IMR-90 (cell line): ENCODE results near the gene MBNL3. TPM values are rescaled to one million over a fixed set of nuclear protein-coding genes. Genes with fewer than 3 reads are reported as not detected.

ENCODE experiments used
- ATAC-seq: fragments of 200-7000 bp; cut with Tn5 transposase; 2 replicates; pipeline ENCODE4 v1.9.1; 2020; ENCODE audit warnings: low read depth, mild to moderate bottlenecking, moderate library complexity
- BruUV-seq: library from RNA; stranded (reverse); fragments of 400-500 nt; replicated peaks from 2 replicates; lab custom pipeline; 2021; lab: Mats Ljungman, UMichigan
- CTCF ChIA-PET: fragments of 300-600 bp; formaldehyde crosslinking; extraction: SDS; loops from one replicate; lab custom pipeline; 2021; ENCODE audit warnings: antibody characterized with exemption; lab: Yijun Ruan, JAX
- POLR2A ChIA-PET: fragments of 300-600 bp; sonication (Branson Sonifier 250); formaldehyde crosslinking; loops from one replicate; lab custom pipeline; 2022; ENCODE audit warnings: antibody characterized with exemption; ENCODE audit not compliant: unreplicated experiment; lab: Charles Lee
- DNase-seq: peaks from one replicate; pipeline ENCODE4 v3.0.0; 2013
- H2AFZ ChIP-seq: replicated peaks from 2 replicates; pipeline ENCODE3; 2013; ENCODE audit warnings: low read length, mild to moderate bottlenecking; ENCODE audit not compliant: poor library complexity
- H2AK5ac ChIP-seq: 2 replicates; pipeline ENCODE4 v1.6.1; 2013; ENCODE audit warnings: low read depth, low read length, inconsistent platforms
- H2AK9ac ChIP-seq: replicated peaks from 2 replicates; pipeline ENCODE3; 2013; ENCODE audit warnings: mild to moderate bottlenecking, low read depth, low read length, moderate library complexity; ENCODE audit not compliant: poor library complexity
- H2BK120ac ChIP-seq: 2 replicates; pipeline ENCODE4 v1.6.1; 2013; ENCODE audit warnings: low read depth, low read length, inconsistent platforms
- H2BK15ac ChIP-seq: 3 replicates; pipeline ENCODE4 v1.6.1; 2013; ENCODE audit warnings: low read depth, low read length, inconsistent platforms
- H2BK20ac ChIP-seq: 2 replicates; pipeline ENCODE4 v1.6.1; 2013; ENCODE audit warnings: low read depth, mild to moderate bottlenecking, inconsistent platforms, low read length, moderate library complexity
- H2BK5ac ChIP-seq: 2 replicates; pipeline ENCODE4 v1.6.1; 2013; ENCODE audit warnings: mild to moderate bottlenecking, low read depth, low read length, inconsistent platforms; ENCODE audit not compliant: poor library complexity, severe bottlenecking
- H3K14ac ChIP-seq: replicated peaks from 2 replicates; pipeline ENCODE4 v1.6.1; 2013; ENCODE audit warnings: low read depth, low read length, inconsistent platforms
- H3K18ac ChIP-seq: 2 replicates; pipeline ENCODE4 v1.6.1; 2013; ENCODE audit warnings: low read depth, low read length, control low read depth
- H3K23ac ChIP-seq: 2 replicates; pipeline ENCODE4 v1.6.1; 2013; ENCODE audit warnings: low read depth, low read length, inconsistent platforms
- H3K27ac ChIP-seq: 2 replicates; pipeline ENCODE4 v1.5.1; 2013; ENCODE audit warnings: mild to moderate bottlenecking, control low read depth, low read length; ENCODE audit not compliant: insufficient read depth
- H3K27me3 ChIP-seq: 2 replicates; pipeline ENCODE4 v1.6.1; 2013; ENCODE audit warnings: low read length; ENCODE audit not compliant: control insufficient read depth, insufficient read depth
- H3K36me3 ChIP-seq: 2 replicates; pipeline ENCODE4 v1.6.1; 2013; ENCODE audit warnings: low read length, mixed read lengths; ENCODE audit not compliant: control insufficient read depth, insufficient read depth
- H3K4ac ChIP-seq: 2 replicates; pipeline ENCODE4 v1.6.1; 2013; ENCODE audit warnings: low read depth, low read length, inconsistent platforms
- H3K4me1 ChIP-seq: 2 replicates; pipeline ENCODE4 v1.6.1; 2013; ENCODE audit warnings: low read length, mixed read lengths; ENCODE audit not compliant: control insufficient read depth, insufficient read depth
- H3K4me2 ChIP-seq: 2 replicates; pipeline ENCODE4 v1.6.1; 2013; ENCODE audit warnings: low read depth, mild to moderate bottlenecking, control low read depth, low read length, moderate library complexity
- H3K4me3 ChIP-seq: 2 replicates; pipeline ENCODE4 v1.5.1; 2013; ENCODE audit warnings: low read depth, mild to moderate bottlenecking, control low read depth, low read length, moderate library complexity; ENCODE audit not compliant: insufficient read depth
- H3K56ac ChIP-seq: 2 replicates; pipeline ENCODE4 v1.6.1; 2013; ENCODE audit warnings: low read length, inconsistent platforms; ENCODE audit not compliant: insufficient read depth; ENCODE audit errors: extremely low read depth
- H3K79me1 ChIP-seq, 2 experiments: 2 replicates each; pipeline ENCODE4 v1.6.1; 2013; ENCODE audit warnings: low read length in 2 of 2, inconsistent platforms in 1 of 2, low read depth in 1 of 2
- H3K9ac ChIP-seq: 2 replicates; pipeline ENCODE4 v1.6.1; 2013; ENCODE audit warnings: low read depth, low read length, control low read depth
- H3K9me1 ChIP-seq: 2 replicates; pipeline ENCODE4 v1.6.1; 2013; ENCODE audit warnings: low read length, inconsistent platforms; ENCODE audit not compliant: insufficient read depth
- H3K9me3 ChIP-seq: 2 replicates; pipeline ENCODE4 v1.6.1; 2013; ENCODE audit warnings: low read length; ENCODE audit not compliant: control insufficient read depth, insufficient read depth
- H4K20me1 ChIP-seq: 2 replicates; pipeline ENCODE4 v1.6.1; 2013; ENCODE audit warnings: low read length, inconsistent platforms; ENCODE audit not compliant: insufficient read depth
- H4K5ac ChIP-seq: 2 replicates; pipeline ENCODE4 v1.6.1; 2013; ENCODE audit warnings: mild to moderate bottlenecking, low read depth, low read length, control low read depth
- H4K8ac ChIP-seq, 2 experiments: 2 replicates each; pipeline ENCODE4 v1.6.1; 2013; ENCODE audit warnings: low read depth in 2 of 2, low read length in 2 of 2, control low read depth in 1 of 2, inconsistent platforms in 1 of 2
- H4K91ac ChIP-seq: 2 replicates; pipeline ENCODE4 v1.6.1; 2013; ENCODE audit warnings: low read depth, low read length, inconsistent platforms; ENCODE audit not compliant: insufficient read depth
- BHLHE40 ChIP-seq: fragments of 150-350 bp; IDR thresholded peaks from 2 replicates; pipeline ENCODE4 v1.6.1; 2016; ENCODE audit warnings: mild to moderate bottlenecking, low read depth, low read length
- FOS ChIP-seq: fragments of 150-350 bp; IDR thresholded peaks from 2 replicates; pipeline ENCODE4 v1.6.1; 2016; ENCODE audit warnings: low read depth, low read length
- MAFK ChIP-seq: IDR thresholded peaks from 2 replicates; pipeline ENCODE4 v1.6.1; 2012; ENCODE audit warnings: low read depth, low read length, improper control_type of control experiment
- MAZ ChIP-seq: IDR thresholded peaks from 2 replicates; pipeline ENCODE4 v1.6.1; 2012; ENCODE audit warnings: low read depth, mild to moderate bottlenecking, low read length, improper control_type of control experiment, moderate library complexity, borderline replicate concordance
- NFE2L2 ChIP-seq: fragments of 150-350 bp; IDR thresholded peaks from 2 replicates; pipeline ENCODE4 v1.6.1; 2016; ENCODE audit warnings: low read depth, mild to moderate bottlenecking, low read length
- POLR2A ChIP-seq: IDR thresholded peaks from 2 replicates; pipeline ENCODE4 v1.6.1; 2012; ENCODE audit warnings: mild to moderate bottlenecking, low read depth, low read length
- RAD21 ChIP-seq: IDR thresholded peaks from 2 replicates; pipeline ENCODE4 v1.6.1; 2012; ENCODE audit warnings: low read length, improper control_type of control experiment
- RFX5 ChIP-seq: IDR thresholded peaks from 2 replicates; pipeline ENCODE4 v1.8.0; 2012; ENCODE audit warnings: low read depth, mild to moderate bottlenecking, low read length, moderate library complexity
- SMC3 ChIP-seq: fragments of 150-350 bp; IDR thresholded peaks from 2 replicates; pipeline ENCODE4 v1.6.1; 2016; ENCODE audit warnings: low read depth, mild to moderate bottlenecking, antibody characterized with exemption, low read length, moderate library complexity
- WGBS, 2 experiments: methylation state at CpG; one replicate each; pipeline versions ENCODE4 v1.1.5 to v1.1.7; 2013; ENCODE audit warnings: missing lambda C conversion rate in 2 of 2; ENCODE audit not compliant: insufficient read length in 1 of 2; ENCODE audit errors: extremely low coverage in 2 of 2; 5-methylcytosine and 5-hydroxymethylcytosine counted together
- dilution Hi-C: fragments of 300-500 bp; cut with HindIII; formaldehyde crosslinking; loops from one replicate; pipeline ENCODE4 v1.14.3; 2018; ENCODE audit warnings: low sequenced_read_pairs; ENCODE audit not compliant: unreplicated experiment
- in situ Hi-C: fragments of 300-500 bp; cut with MboI; formaldehyde crosslinking; loops from 3 replicates; pipeline ENCODE4 v1.14.3; 2019; ENCODE audit warnings: low sequenced_read_pairs, inconsistent platforms, mixed read lengths
- intact Hi-C: fragments of 100-400 bp; cut with micrococcal nuclease; formaldehyde crosslinking; loops from 2 replicates; pipeline ENCODE4 v1.10.0; 2022
- polyA plus RNA-seq, 3 experiments: library from polyadenylated mRNA; depleted of rRNA; stranded (reverse); fragments of >200 nt; gene quantifications; 2 replicates each; pipeline ENCODE4 v1.2.3, GENCODE V29; 2012; ENCODE audit warnings: low replicate concordance in 1 of 3
- total RNA-seq: library from RNA; depleted of rRNA; stranded (reverse); fragments of >200 nt; gene quantifications from 2 replicates; pipeline ENCODE4 v1.2.3, GENCODE V29; 2012
- TF ChIP-seq, protein P1 (sequence below): conservative IDR thresholded peaks from 2 replicates; pipeline ENCODE4 v1.5.1; 2012; ENCODE audit warnings: mild to moderate bottlenecking, low read depth, low read length, improper control_type of control experiment

Gene MBNL3
- total and polyA plus RNA-seq, 2 of the 4 experiments (the other 2 are of a cell fraction): 0.32 to 1.1 TPM

DNA sequence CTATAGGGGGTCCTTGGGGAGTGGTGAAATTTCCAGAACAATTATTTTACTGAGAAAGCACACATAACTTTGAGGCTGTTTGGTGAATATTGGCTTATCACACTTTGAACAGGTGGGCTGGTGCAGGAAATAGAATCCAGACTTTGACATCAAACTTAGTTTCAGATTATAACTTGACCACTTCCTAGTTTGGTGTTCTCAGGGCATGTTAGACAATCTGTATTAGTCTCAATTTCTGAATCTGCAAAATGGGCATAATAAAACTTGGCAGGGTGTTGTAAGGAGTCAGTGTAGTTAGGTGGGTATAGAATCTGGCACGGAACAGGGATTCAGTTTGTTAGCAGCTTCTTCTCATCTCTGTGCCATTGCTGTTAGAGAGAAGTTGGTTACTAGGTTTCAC lies 43.3 kb upstream of the MBNL3 start:
- intact Hi-C loops (no loop called here), dilution Hi-C loops (no loop called here), in situ Hi-C loops (no loop called here)
- no peak overlapping the region for H3K9ac ChIP-seq
- H3K9me1 ChIP-seq: no peaks in the 10 kb centered on the region
- H3K23ac ChIP-seq: no peak overlapping the region
- no peak overlapping the region for H2BK20ac ChIP-seq
- no peaks in the 10 kb centered on the region for H3K36me3 ChIP-seq
- no peak for DNase-seq
- H2BK15ac ChIP-seq: no peak overlapping the region
- ATAC-seq: no peak
- H4K5ac ChIP-seq: no peak overlapping the region
- no peaks in the 10 kb centered on the region for H3K79me1 ChIP-seq
- H2AFZ ChIP-seq: no peak overlapping the region
- no peak overlapping the region for H3K4me3 ChIP-seq
- H4K20me1 ChIP-seq: no peaks in the 10 kb centered on the region
- H2BK120ac ChIP-seq: no peak overlapping the region
- no peak overlapping the region for H3K4ac ChIP-seq
- CTCF ChIA-PET: interaction anchor here (0.7 kb wide), 1 partner anchor 62 kb away, joined by 3 read pairs; no protein-coding TSS in a partner anchor
- no peak overlapping the region for H2BK5ac ChIP-seq
- TF ChIP-seq FOS (no peak), POLR2A (no peak), NFE2L2 (no peak), SMC3 (no peak), RFX5 (no peak), MAZ (no peak), MAFK (no peak), BHLHE40 (no peak), RAD21 (no peak)
- TF ChIP-seq, protein P1, sequence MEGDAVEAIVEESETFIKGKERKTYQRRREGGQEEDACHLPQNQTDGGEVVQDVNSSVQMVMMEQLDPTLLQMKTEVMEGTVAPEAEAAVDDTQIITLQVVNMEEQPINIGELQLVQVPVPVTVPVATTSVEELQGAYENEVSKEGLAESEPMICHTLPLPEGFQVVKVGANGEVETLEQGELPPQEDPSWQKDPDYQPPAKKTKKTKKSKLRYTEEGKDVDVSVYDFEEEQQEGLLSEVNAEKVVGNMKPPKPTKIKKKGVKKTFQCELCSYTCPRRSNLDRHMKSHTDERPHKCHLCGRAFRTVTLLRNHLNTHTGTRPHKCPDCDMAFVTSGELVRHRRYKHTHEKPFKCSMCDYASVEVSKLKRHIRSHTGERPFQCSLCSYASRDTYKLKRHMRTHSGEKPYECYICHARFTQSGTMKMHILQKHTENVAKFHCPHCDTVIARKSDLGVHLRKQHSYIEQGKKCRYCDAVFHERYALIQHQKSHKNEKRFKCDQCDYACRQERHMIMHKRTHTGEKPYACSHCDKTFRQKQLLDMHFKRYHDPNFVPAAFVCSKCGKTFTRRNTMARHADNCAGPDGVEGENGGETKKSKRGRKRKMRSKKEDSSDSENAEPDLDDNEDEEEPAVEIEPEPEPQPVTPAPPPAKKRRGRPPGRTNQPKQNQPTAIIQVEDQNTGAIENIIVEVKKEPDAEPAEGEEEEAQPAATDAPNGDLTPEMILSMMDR: no peak
- H3K18ac ChIP-seq: no peak overlapping the region
- H2AK9ac ChIP-seq: no peak overlapping the region
- no peak overlapping the region for H3K14ac ChIP-seq
- no peak overlapping the region for H3K4me2 ChIP-seq
- BruUV-seq: no TSS peak
- H3K27me3 ChIP-seq: no peaks in the 10 kb centered on the region
- no peaks in the 10 kb centered on the region for H3K4me1 ChIP-seq
- POLR2A ChIA-PET: no interaction called here
- no CpG with 5 or more reads among the region's 1 CpG for WGBS, 2 experiments
- no peak overlapping the region for H4K91ac ChIP-seq
- H2AK5ac ChIP-seq: no peak overlapping the region
- no peak overlapping the region for H3K27ac ChIP-seq
- no peak overlapping the region for H3K56ac ChIP-seq
- H4K8ac ChIP-seq: no peak overlapping the region
- H3K9me3 ChIP-seq: no peaks in the 10 kb centered on the region
